ENCODE results near the gene MPRIP. TPM values are rescaled to one million over a fixed set of nuclear protein-coding genes. Genes with fewer than 3 reads are reported as not detected.

MPRIP gene
- total RNA-seq, 2 donors from 2014 or later, result 235 to 252 TPM

DNA sequence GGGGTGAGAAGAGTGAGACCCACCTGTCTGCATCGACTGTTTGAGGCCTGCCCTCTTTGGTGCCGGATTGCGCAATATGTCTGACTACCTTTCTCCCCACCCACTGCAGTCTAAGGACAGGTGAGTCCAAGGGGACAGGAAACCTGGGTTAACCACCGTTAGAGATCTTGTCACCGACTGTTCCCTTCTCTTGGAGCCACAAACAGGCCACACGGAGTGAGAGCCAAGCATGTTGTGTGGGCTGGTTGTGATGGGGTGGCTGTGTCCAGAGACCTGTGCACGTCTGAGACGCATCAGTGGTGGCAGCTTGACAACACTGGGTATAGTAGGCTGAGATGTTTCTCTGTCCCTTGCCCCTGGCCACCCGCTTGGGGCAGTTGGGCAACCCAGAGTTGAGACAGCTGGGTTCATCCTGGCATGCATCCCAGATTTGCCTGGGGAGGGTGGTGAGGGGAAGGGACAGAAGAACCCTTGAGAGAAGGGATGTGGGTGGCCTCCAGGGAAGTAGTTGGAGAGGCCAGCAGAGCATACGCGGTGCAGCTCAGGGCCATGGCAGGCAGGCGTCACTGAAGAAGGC, 21.4 kb downstream of the MPRIP start:
- H3K4me3 ChIP-seq, result no peak overlapping the region
- no peak for TF ChIP-seq CTCF (IDR thresholded peaks at IDR 0.05)
- H3K27me3 ChIP-seq (replicated peaks; ENCODE audit: insufficient read depth), result no peaks in the 10 kb centered on the region
- no peaks in the 10 kb centered on the region for H3K9me3 ChIP-seq
- H3K27ac ChIP-seq, result no peak overlapping the region
- no peak for DNase-seq (ENCODE audit: low spot score)
- H3K4me1 ChIP-seq (ENCODE audit: control insufficient read depth in 1 of 2, low read depth in 2 of 2), result peaks cover 38 to 72% of the 10 kb centered on the region in 2 donors
- H3K36me3 ChIP-seq, result no peaks in the 10 kb centered on the region
- ATAC-seq (ENCODE audit: insufficient number of reproducible peaks, low FRiP score, low read depth), result peak; percentile 26

DNA sequence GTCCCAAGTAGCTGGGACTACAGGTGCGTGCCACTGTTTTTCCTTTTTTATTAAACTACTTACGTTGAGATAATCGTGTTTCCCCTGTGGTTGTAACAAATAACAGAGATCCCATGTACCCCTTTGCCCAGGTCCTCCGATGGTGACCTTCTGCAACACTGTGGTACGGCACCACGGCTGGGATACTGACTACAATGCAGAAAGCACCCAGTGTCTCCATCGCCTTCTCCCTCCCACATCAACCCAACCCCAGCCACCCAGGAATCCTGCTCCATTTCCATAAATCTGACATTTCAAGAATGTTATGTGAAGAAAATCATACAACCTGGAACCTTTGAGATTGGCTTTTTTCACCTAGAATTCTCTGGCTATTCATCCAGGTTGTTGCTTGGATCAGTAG, 22.1 kb downstream of the MPRIP start:
- Histone ChIP-seq H3K36me3 (no peaks in the 10 kb centered on the region), H3K4me1 (ENCODE audit: control insufficient read depth in 1 of 2, low read depth in 2 of 2) (peaks cover 38 to 65% of the 10 kb centered on the region in 2 donors), H3K4me3 (no peak overlapping the region), H3K27me3 (replicated peaks; ENCODE audit: insufficient read depth) (no peaks in the 10 kb centered on the region), H3K9me3 (no peaks in the 10 kb centered on the region), H3K27ac (no peak overlapping the region)
- TF ChIP-seq CTCF (IDR thresholded peaks at IDR 0.05), result no peak
- ATAC-seq (ENCODE audit: insufficient number of reproducible peaks, low FRiP score, low read depth) (no peak), DNase-seq (ENCODE audit: low spot score) (no peak)

- DNase-seq (ENCODE audit: low spot score) (no peak), ATAC-seq (ENCODE audit: insufficient number of reproducible peaks, low FRiP score, low read depth) (no peak)
- no peak for TF ChIP-seq CTCF (IDR thresholded peaks at IDR 0.05)
- H3K9me3 ChIP-seq, result peaks cover 7% of the 10 kb centered on the region
- H3K4me1 ChIP-seq (ENCODE audit: control insufficient read depth in 1 of 2, low read depth in 2 of 2), result peaks cover 38 to 55% of the 10 kb centered on the region in 2 donors
- no peak overlapping the region for H3K4me3 ChIP-seq
- no peak overlapping the region for H3K27ac ChIP-seq
- H3K27me3 ChIP-seq (replicated peaks; ENCODE audit: insufficient read depth), result no peaks in the 10 kb centered on the region
- H3K36me3 ChIP-seq, result no peaks in the 10 kb centered on the region
Observed at GRCh38 chr17:17066021-17066420, 23.8 kb downstream of the MPRIP start.

DNA sequence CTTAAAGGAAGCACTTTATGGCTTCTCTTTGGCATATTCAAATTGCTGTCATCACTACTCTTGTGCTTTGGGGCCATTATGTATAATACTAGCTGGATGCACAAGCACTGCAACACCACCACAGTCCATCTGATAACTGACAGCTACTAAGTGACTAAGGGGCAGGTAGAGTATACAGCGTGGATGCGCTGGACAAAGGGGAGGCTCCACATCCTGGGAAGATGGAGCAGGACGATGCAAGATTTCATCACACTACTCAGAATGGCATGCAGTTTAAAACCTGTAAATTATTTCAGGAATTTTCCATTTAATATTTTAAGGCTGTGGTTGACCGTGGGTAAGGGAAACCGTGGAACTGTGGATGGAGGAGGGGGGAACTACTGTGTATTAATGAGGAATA, 25.0 kb downstream of the MPRIP start:
- peaks cover 7% of the 10 kb centered on the region for H3K9me3 ChIP-seq
- DNase-seq (ENCODE audit: low spot score) (no peak), ATAC-seq (ENCODE audit: insufficient number of reproducible peaks, low FRiP score, low read depth) (no peak)
- no peak overlapping the region for H3K27ac ChIP-seq
- H3K36me3 ChIP-seq, result peaks cover 4% of the 10 kb centered on the region
- no peak overlapping the region for H3K4me3 ChIP-seq
- TF ChIP-seq CTCF (IDR thresholded peaks at IDR 0.05), result no peak
- H3K27me3 ChIP-seq (replicated peaks; ENCODE audit: insufficient read depth), result no peaks in the 10 kb centered on the region
- peaks cover 38 to 55% of the 10 kb centered on the region in 2 donors for H3K4me1 ChIP-seq (ENCODE audit: control insufficient read depth in 1 of 2, low read depth in 2 of 2)

DNA sequence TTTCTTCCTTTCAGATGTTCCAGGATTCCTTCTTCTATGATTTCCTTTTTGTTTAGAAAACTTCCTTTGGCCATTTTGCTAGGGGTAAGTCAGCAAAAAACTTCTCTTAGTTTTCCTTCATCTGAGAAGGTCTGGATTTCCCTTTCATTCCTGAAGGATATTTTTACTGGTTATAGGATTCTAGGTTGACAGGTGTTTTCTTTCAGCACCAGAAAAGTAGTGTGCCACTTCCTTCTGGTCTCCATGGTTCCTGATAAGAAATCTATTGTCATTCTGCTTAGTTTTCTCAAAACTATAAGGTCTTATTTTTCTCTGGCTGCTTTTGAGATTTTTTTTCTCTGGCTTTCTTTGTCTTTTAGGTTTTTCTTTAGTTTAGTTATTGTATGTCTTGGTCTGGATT, 27.6 kb downstream of the MPRIP start:
- no peak for ATAC-seq (ENCODE audit: insufficient number of reproducible peaks, low FRiP score, low read depth)
- H3K4me1 ChIP-seq (ENCODE audit: control insufficient read depth in 1 of 2, low read depth in 2 of 2), result peaks cover 34 to 54% of the 10 kb centered on the region in 2 donors
- no peak for TF ChIP-seq CTCF (IDR thresholded peaks at IDR 0.05)

More for the DNA sequence above, 27.6 kb downstream of the MPRIP start:
- H3K27ac ChIP-seq, result no peak overlapping the region
- DNase-seq (ENCODE audit: low spot score), result no peak
- H3K27me3 ChIP-seq (replicated peaks; ENCODE audit: insufficient read depth), result no peaks in the 10 kb centered on the region
- peaks cover 6% of the 10 kb centered on the region for H3K36me3 ChIP-seq
- peaks cover 7% of the 10 kb centered on the region for H3K9me3 ChIP-seq
- no peak overlapping the region for H3K4me3 ChIP-seq
